Ovary (tissue), 9 donors: Measurements from ENCODE around the gene CCDC88B. TPM values are rescaled to one million over a fixed set of nuclear protein-coding genes. Genes with fewer than 3 reads are reported as not detected.

Experiments
- DNase-seq, 5 donors: peaks; one replicate each; pipeline ENCODE4 v3.0.0-alpha.2; 2019 to 2020
- H3K27ac ChIP-seq, 2 donors: fragments of 200-600 bp; one replicate each; pipeline versions ENCODE4 v1.5.1 to v1.8.0; 2019 to 2022
- H3K27me3 ChIP-seq: fragments of 200-600 bp; one replicate; pipeline ENCODE4 v1.8.0; 2022
- H3K36me3 ChIP-seq: fragments of 200-600 bp; sonication (generic); one replicate; pipeline ENCODE4 v1.5.1; 2019
- H3K4me1 ChIP-seq: one replicate; pipeline ENCODE4 v1.8.1; 2013; ENCODE audit warnings: mild to moderate bottlenecking, moderate library complexity; ENCODE audit not compliant: insufficient read depth
- H3K4me3 ChIP-seq: fragments of 200-600 bp; sonication (generic); one replicate; pipeline ENCODE4 v1.5.1; 2017
- H3K9me3 ChIP-seq, 2 donors: fragments of 200-600 bp in 1 of 2; sonication (generic) in 1 of 2; one replicate each; pipeline versions ENCODE4 v1.5.1 to v1.8.1; 2013 to 2019; ENCODE audit warnings: mild to moderate bottlenecking in 1 of 2, moderate library complexity in 1 of 2
- CTCF ChIP-seq, 3 donors: fragments of 450-650 bp in 2 of 3; fragments of 200-600 bp in 1 of 3; IDR thresholded peaks; one replicate each; pipeline versions ENCODE4 v1.5.1 to v1.8.0; 2016 to 2022; ENCODE audit warnings: antibody characterized with exemption in 3 of 3, mild to moderate bottlenecking in 1 of 3
- EP300 ChIP-seq: sonication (generic); formaldehyde crosslinking; IDR thresholded peaks from one replicate; pipeline ENCODE4 v1.6.1; 2017; ENCODE audit warnings: antibody characterized with exemption
- POLR2A ChIP-seq: fragments of 450-650 bp; IDR thresholded peaks from one replicate; pipeline ENCODE4 v1.6.1; 2017; ENCODE audit warnings: antibody characterized with exemption, mild to moderate bottlenecking, moderate library complexity
- WGBS, 3 donors: extraction: QIAGEN DNeasy Blood & Tissue Kit in 1 of 3; methylation state at CpG; one replicate each; pipeline versions ENCODE4 v1.1.5 to v1.1.7; 2013 to 2017; 5-methylcytosine and 5-hydroxymethylcytosine counted together
- intact Hi-C, 4 donors: fragments of 100-400 bp; cut with DNase I; formaldehyde crosslinking; loops; one replicate each; pipeline versions ENCODE4 v1.11.0 to v1.15.1; 2022 to 2023
- polyA plus RNA-seq, 2 donors: library from polyadenylated mRNA; stranded (reverse); fragments of 200-250 nt in 1 of 2; fragments of 350-450 nt in 1 of 2; fragmentation: Illumina TruSeq in 1 of 2; extraction: RNeasy Lipid Tissue Mini Kit (QIAGEN cat#74804) in 1 of 2; gene quantifications; one replicate each; pipeline ENCODE4 v1.2.3, GENCODE V29; 2013 to 2014
- total RNA-seq, 7 donors: library from RNA; depleted of rRNA in 2 of 7; stranded (reverse); fragments of >200 nt in 2 of 7; fragmentation: NEBNext Ultra II Directional in 3 of 7; extraction: Animal tissue kit (Norgen Biotek cat#: 25700) in 3 of 7; gene quantifications; one replicate each; pipeline versions ENCODE4 v1.1.0 to v1.2.4, GENCODE V29; 2016 to 2023
- donor health status: DM: no; HTN: no; CAD: no; lungs with moderate emphysema.
- donor health status: DM: no; HTN: no; CAD: no.
- donor health status: Bipolar disorder and iron deficiency.
- donor health status: DM: yes; HTN: yes; CAD: no.
- donor health status: DM: no; HTN: no; CAD: no.
- donor health status: DM: yes; HTN: yes; CAD: no.

Gene CCDC88B
- total and polyA plus RNA-seq, 9 donors, result 0.95 to 7.5 (median 3.5) TPM

- no peak overlapping the region for H3K4me3 ChIP-seq
- no peak overlapping the region for H3K27ac ChIP-seq
- intact Hi-C loops, result no loop called here
- H3K36me3 ChIP-seq, result no peaks in the 10 kb centered on the region
- no peaks in the 10 kb centered on the region for H3K27me3 ChIP-seq
- TF ChIP-seq EP300, result no peak
- TF ChIP-seq POLR2A, result no peak
- TF ChIP-seq CTCF (IDR thresholded peaks at IDR 0.05), result peak in 1 of 3 donors; percentile 11
- WGBS, 3 donors, result 30 to 37% (median 31%) methylated on average over 19 to 20 of the region's 20 CpGs
- H3K4me1 ChIP-seq, result peaks cover 9% of the 10 kb centered on the region
- peak in 3 of 5 donors; percentile 53 to 78 (median 68) for DNase-seq
- H3K9me3 ChIP-seq, result no peaks in the 10 kb centered on the region
These were observed 8.2 kb upstream of the CCDC88B start for GRCh38 chr11:64331569-64332371.

GRCh38 chr11:64333556-64333955, 6.4 kb upstream of the CCDC88B start:
- no peak overlapping the region for H3K4me3 ChIP-seq
- H3K9me3 ChIP-seq, result no peaks in the 10 kb centered on the region
- 65 to 77% (median 68%) methylated on average over 8 of the region's 8 CpGs for WGBS, 3 donors
- no peak overlapping the region for H3K27ac ChIP-seq
- H3K36me3 ChIP-seq, result no peaks in the 10 kb centered on the region
- intact Hi-C loops, result no loop called here
- TF ChIP-seq EP300 (no peak), POLR2A (no peak), CTCF (IDR thresholded peaks at IDR 0.05) (no peak)
- H3K4me1 ChIP-seq, result peaks cover 9% of the 10 kb centered on the region
- no peak for DNase-seq
- H3K27me3 ChIP-seq, result no peaks in the 10 kb centered on the region

GRCh38 chr11:64334764-64335735, 5.0 kb upstream of the CCDC88B start:
- H3K9me3 ChIP-seq, result no peaks in the 10 kb centered on the region
- H3K36me3 ChIP-seq, result no peaks in the 10 kb centered on the region
- no peak overlapping the region for H3K4me3 ChIP-seq
- WGBS, 3 donors, result 52 to 62% (median 59%) methylated on average over 13 of the region's 13 CpGs
- H3K27me3 ChIP-seq, result no peaks in the 10 kb centered on the region
- TF ChIP-seq POLR2A (no peak), EP300 (no peak), CTCF (IDR thresholded peaks at IDR 0.05) (no peak)
- no peak overlapping the region for H3K27ac ChIP-seq
- H3K4me1 ChIP-seq, result peaks cover 3% of the 10 kb centered on the region
- no peak for DNase-seq
- intact Hi-C loops, result no loop called here

GRCh38 chr11:64337538-64338249, 2.3 kb upstream of the CCDC88B start:
- DNase-seq, result no peak
- Histone ChIP-seq H3K27me3 (no peaks in the 10 kb centered on the region), H3K36me3 (no peaks in the 10 kb centered on the region), H3K4me3 (no peak overlapping the region), H3K4me1 (peaks cover 2% of the 10 kb centered on the region), H3K9me3 (no peaks in the 10 kb centered on the region), H3K27ac (no peak overlapping the region)
- intact Hi-C loops, result no loop called here
- TF ChIP-seq POLR2A, result no peak
- 65 to 72% (median 69%) methylated on average over 8 of the region's 8 CpGs for WGBS, 3 donors
